Heart left ventricle (tissue), 16 donors: ENCODE measurements around the gene BTBD1. TPM values are rescaled to one million over a fixed set of nuclear protein-coding genes. Genes with fewer than 3 reads are reported as not detected.

Experiments used
- ATAC-seq, 4 donors: fragments of 200-7000 bp; cut with Tn5 transposase; one replicate each; pipeline ENCODE4 v1.9.1; 2020 to 2022; ENCODE audit warnings: moderate library complexity in 4 of 4, mild to moderate bottlenecking in 3 of 4, moderate number of reproducible peaks in 1 of 4
- DNase-seq, 5 donors: peaks; one replicate each; pipeline ENCODE4 v3.0.0-alpha.2; 2020
- H3K27ac ChIP-seq, 12 donors: fragments of 200-600 bp; sonication (generic) in 4 of 12; one replicate each; pipeline versions ENCODE4 v1.5.0 to v1.8.0; 2016 to 2022; ENCODE audit warnings: mild to moderate bottlenecking in 2 of 12
- H3K27me3 ChIP-seq, 9 donors: fragments of 200-600 bp; sonication (generic) in 2 of 9; one replicate each; pipeline versions ENCODE4 v1.5.1 to v1.8.0; 2016 to 2022; ENCODE audit warnings: mild to moderate bottlenecking in 3 of 9
- H3K36me3 ChIP-seq, 9 donors: fragments of 200-600 bp; sonication (generic) in 2 of 9; one replicate each; pipeline versions ENCODE4 v1.5.0 to v1.8.0; 2018 to 2022; ENCODE audit warnings: mild to moderate bottlenecking in 2 of 9
- H3K4me1 ChIP-seq, 12 donors: fragments of 200-600 bp; sonication (generic) in 4 of 12; one replicate each; pipeline versions ENCODE4 v1.5.0 to v1.8.0; 2016 to 2022; ENCODE audit warnings: mild to moderate bottlenecking in 3 of 12
- H3K4me3 ChIP-seq, 12 donors: fragments of 200-600 bp; sonication (generic) in 4 of 12; one replicate each; pipeline versions ENCODE4 v1.5.0 to v1.8.0; 2017 to 2022; ENCODE audit warnings: mild to moderate bottlenecking in 9 of 12, moderate library complexity in 4 of 12
- H3K9me3 ChIP-seq, 12 donors: fragments of 200-600 bp; sonication (generic) in 4 of 12; one replicate each; pipeline versions ENCODE4 v1.5.0 to v1.8.0; 2016 to 2022; ENCODE audit warnings: mild to moderate bottlenecking in 1 of 12
- CTCF ChIP-seq, 12 donors: fragments of 200-600 bp; sonication (generic) in 4 of 12; IDR thresholded peaks; one replicate each; pipeline versions ENCODE4 v1.5.0 to v1.8.0; 2018 to 2022; ENCODE audit warnings: antibody characterized with exemption in 12 of 12, mild to moderate bottlenecking in 5 of 12
- POLR2A ChIP-seq, 2 donors: fragments of 450-650 bp; IDR thresholded peaks; one replicate each; pipeline ENCODE4 v1.6.1; 2017; ENCODE audit warnings: antibody characterized with exemption in 2 of 2, mild to moderate bottlenecking in 2 of 2, moderate library complexity in 2 of 2
- WGBS, 4 donors: extraction: QIAGEN DNeasy Blood & Tissue Kit in 2 of 4; methylation state at CpG; one replicate each; pipeline versions ENCODE4 v1.1.5 to v1.1.7; 2013 to 2018; 5-methylcytosine and 5-hydroxymethylcytosine counted together
- intact Hi-C, 10 donors: fragments of 100-400 bp; cut with DNase I; formaldehyde crosslinking; loops; one replicate each; pipeline versions ENCODE4 v1.11.1 to v1.14.2; 2022
- polyA plus RNA-seq, 2 donors: library from polyadenylated mRNA; stranded (reverse); fragments of 200-250 nt; gene quantifications; one replicate each; pipeline ENCODE4 v1.2.3, GENCODE V29; 2013
- total RNA-seq, 9 donors: library from RNA; depleted of rRNA in 2 of 9; stranded (reverse); fragments of >200 nt in 2 of 9; fragmentation: NEBNext Ultra II Directional in 3 of 9; extraction: Animal tissue kit (Norgen Biotek cat#: 25700) in 3 of 9; gene quantifications; one replicate each; pipeline versions ENCODE4 v1.1.0 to v1.2.4, GENCODE V29; 2016 to 2023
- donor health status: ischemic (EF 13 %, LVEDD 7.1; RV severe dilation, severe dysfunction).
- donor health status: healthy with polysubstance abuse.
- donor health status: DM: no; HTN: yes; CAD: no.
- donor health status: DM: no; HTN: no; CAD: no.
- donor health status: ischemic (EF 25% LVEDD 6.9; RV normal size, moderate dysfunction).
- donor health status: ischemic (EF 25% LVEDD 5.7; RV mildly dilated, moderate dysfunction).
- donor health status: healthy.
- donor health status: DM: yes; HTN: yes; CAD: no.
- donor health status: ischemic (EF 35%, LVEDD 5.7; RV mildly dilated, moderate dysfunction).
- donor health status: nonischemic (EF 11% LVEDD 7.7; RV severe dilation, severe dysfunction).
- donor health status: DM: yes; HTN: yes; CAD: no.
- donor health status: PGD.
- donor health status: ischemic (EF 29% LVEDD 5.4; RV normal size, mild dysfunction).
- donor health status: nonischemic (EF 23%, LVEDD 6.1; RV moderate dilation, normal function).

Gene BTBD1
- total and polyA plus RNA-seq, 11 donors, result 15.2 to 192 (median 136) TPM

- no peak for ATAC-seq
- 78 to 90% (median 89%) methylated on average over 2 of the region's 2 CpGs for WGBS, 4 donors
- no peak overlapping the region for H3K27ac ChIP-seq
- no peak overlapping the region for H3K4me3 ChIP-seq
- H3K4me1 ChIP-seq, result peaks cover 0 to 8% (median 3%) of the 10 kb centered on the region in 12 donors
- TF ChIP-seq CTCF (IDR thresholded peaks at IDR 0.05) (no peak), POLR2A (IDR thresholded peaks at IDR 0.05) (no peak)
- H3K36me3 ChIP-seq, result peaks cover 0 to 15% (median 14%) of the 10 kb centered on the region in 9 donors
- DNase-seq, result no peak
- no peaks in the 10 kb centered on the region for H3K9me3 ChIP-seq
- no peaks in the 10 kb centered on the region for H3K27me3 ChIP-seq
- intact Hi-C loops, result no loop called here
Measured at GRCh38 chr15:82995076-82995475, 72.0 kb downstream of the BTBD1 start.

GRCh38 chr15:82993144-82993543 lies 73.9 kb downstream of the BTBD1 start:
- intact Hi-C loops, result no loop called here
- TF ChIP-seq CTCF (IDR thresholded peaks at IDR 0.05) (no peak), POLR2A (IDR thresholded peaks at IDR 0.05) (no peak)
- no peaks in the 10 kb centered on the region for H3K4me1 ChIP-seq
- DNase-seq (no peak), ATAC-seq (no peak)
- H3K36me3 ChIP-seq, result peaks cover 0 to 31% (median 30%) of the 10 kb centered on the region in 9 donors
- H3K27me3 ChIP-seq, result no peaks in the 10 kb centered on the region
- no peaks in the 10 kb centered on the region for H3K9me3 ChIP-seq
- WGBS, 4 donors, result 78 to 86% (median 81%) methylated on average over 4 of the region's 4 CpGs
- no peak overlapping the region for H3K27ac ChIP-seq
- no peak overlapping the region for H3K4me3 ChIP-seq

GRCh38 chr15:82992436-82992998 lies 74.5 kb downstream of the BTBD1 start:
- H3K27me3 ChIP-seq, result no peaks in the 10 kb centered on the region
- peaks cover 0 to 36% (median 31%) of the 10 kb centered on the region in 9 donors for H3K36me3 ChIP-seq
- TF ChIP-seq CTCF (IDR thresholded peaks at IDR 0.05) (no peak), POLR2A (IDR thresholded peaks at IDR 0.05) (no peak)
- H3K9me3 ChIP-seq, result no peaks in the 10 kb centered on the region
- H3K4me3 ChIP-seq, result no peak overlapping the region
- intact Hi-C loops, result no loop called here
- DNase-seq (no peak), ATAC-seq (no peak)
- peaks cover 0 to 2% (median under 1%) of the 10 kb centered on the region in 12 donors for H3K4me1 ChIP-seq
- no peak overlapping the region for H3K27ac ChIP-seq
- 83 to 97% (median 92%) methylated on average over 3 of the region's 3 CpGs for WGBS, 4 donors

- ATAC-seq (peak in 2 of 4 donors; percentile 16 to 19), DNase-seq (no peak)
- H3K9me3 ChIP-seq, result no peaks in the 10 kb centered on the region
- 1% methylated on average over 12 of the region's 12 CpGs for WGBS, 4 donors
- H3K27ac ChIP-seq, result peak overlapping the region; percentile 21 to 87 (median 78)
- H3K4me3 ChIP-seq, result peak overlapping the region; percentile 53 to 98 (median 79)
- intact Hi-C loops, result loop anchor here in 7 of 10 donors (5.0 to 10.0 kb wide), 4 partner anchors 129 to 232 kb away; no protein-coding TSS in a partner anchor
- peaks cover 0 to 34% (median 27%) of the 10 kb centered on the region in 9 donors for H3K36me3 ChIP-seq
- TF ChIP-seq CTCF (IDR thresholded peaks at IDR 0.05) (no peak), POLR2A (IDR thresholded peaks at IDR 0.05) (no peak)
- H3K27me3 ChIP-seq, result no peaks in the 10 kb centered on the region
- peaks cover 0 to 20% (median 15%) of the 10 kb centered on the region in 12 donors for H3K4me1 ChIP-seq
Measured at GRCh38 chr15:82986442-82986780, 80.6 kb downstream of the BTBD1 start.
